ENCODE measurements around the gene MTO1. TPM values are rescaled to one million over a fixed set of nuclear protein-coding genes. Genes with fewer than 3 reads are reported as not detected.

MTO1 gene
- total and polyA plus RNA-seq, 8 donors = 8.8 to 14.7 (median 10.6) TPM

GRCh38 chr6:73435236-73435635 is 26.3 kb upstream of the MTO1 start:
- peak; percentile 63 to 80 (median 69) for ATAC-seq
- no peak for FAIRE-seq
- TF ChIP-seq, protein P1, sequence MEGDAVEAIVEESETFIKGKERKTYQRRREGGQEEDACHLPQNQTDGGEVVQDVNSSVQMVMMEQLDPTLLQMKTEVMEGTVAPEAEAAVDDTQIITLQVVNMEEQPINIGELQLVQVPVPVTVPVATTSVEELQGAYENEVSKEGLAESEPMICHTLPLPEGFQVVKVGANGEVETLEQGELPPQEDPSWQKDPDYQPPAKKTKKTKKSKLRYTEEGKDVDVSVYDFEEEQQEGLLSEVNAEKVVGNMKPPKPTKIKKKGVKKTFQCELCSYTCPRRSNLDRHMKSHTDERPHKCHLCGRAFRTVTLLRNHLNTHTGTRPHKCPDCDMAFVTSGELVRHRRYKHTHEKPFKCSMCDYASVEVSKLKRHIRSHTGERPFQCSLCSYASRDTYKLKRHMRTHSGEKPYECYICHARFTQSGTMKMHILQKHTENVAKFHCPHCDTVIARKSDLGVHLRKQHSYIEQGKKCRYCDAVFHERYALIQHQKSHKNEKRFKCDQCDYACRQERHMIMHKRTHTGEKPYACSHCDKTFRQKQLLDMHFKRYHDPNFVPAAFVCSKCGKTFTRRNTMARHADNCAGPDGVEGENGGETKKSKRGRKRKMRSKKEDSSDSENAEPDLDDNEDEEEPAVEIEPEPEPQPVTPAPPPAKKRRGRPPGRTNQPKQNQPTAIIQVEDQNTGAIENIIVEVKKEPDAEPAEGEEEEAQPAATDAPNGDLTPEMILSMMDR (IDR thresholded peaks at IDR 0.05) = no peak
- WGBS, 2 donors = 42 to 46% methylated on average over 3 of the region's 3 CpGs
- no peak overlapping the region for H3K4me3 ChIP-seq
- H3K36me3 ChIP-seq = no peaks in the 10 kb centered on the region
- no peaks in the 10 kb centered on the region for H3K27me3 ChIP-seq
- no peak overlapping the region for H3K27ac ChIP-seq
- intact Hi-C loops (cut with DNase I) = no loop called here
- no peaks in the 10 kb centered on the region for H3K9me3 ChIP-seq
- DNase-seq = no peak
- no peaks in the 10 kb centered on the region for H3K4me1 ChIP-seq

DNA sequence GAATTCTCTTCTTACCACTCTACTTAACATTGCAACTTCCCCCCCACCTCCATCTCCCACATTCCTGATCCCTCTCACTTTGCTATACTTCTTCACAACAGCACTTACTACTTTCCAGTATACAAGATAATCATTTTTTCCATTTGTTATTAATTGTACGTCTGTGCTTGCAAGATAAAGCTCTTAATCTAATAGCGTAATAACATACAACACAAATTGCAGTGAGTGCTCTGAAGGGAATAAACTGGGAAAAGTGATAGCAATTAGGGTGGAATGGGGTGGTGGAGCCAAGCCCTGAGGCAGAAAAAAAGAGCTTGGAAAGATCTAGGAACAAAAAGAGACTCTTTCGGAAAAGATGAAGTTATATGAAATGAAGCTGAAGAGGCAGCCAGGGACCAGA is 18.0 kb upstream of the MTO1 start:
- Histone ChIP-seq H3K4me1 (no peaks in the 10 kb centered on the region), H3K27ac (no peak overlapping the region), H3K27me3 (no peaks in the 10 kb centered on the region), H3K4me3 (no peak overlapping the region), H3K9me3 (no peaks in the 10 kb centered on the region), H3K36me3 (no peaks in the 10 kb centered on the region)
- ATAC-seq (no peak), DNase-seq (no peak), FAIRE-seq (no peak)
- TF ChIP-seq, protein P1 (IDR thresholded peaks at IDR 0.05) = no peak
- 88 to 92% methylated on average over 3 of the region's 3 CpGs for WGBS, 2 donors
- intact Hi-C loops (cut with DNase I) = no loop called here

DNA sequence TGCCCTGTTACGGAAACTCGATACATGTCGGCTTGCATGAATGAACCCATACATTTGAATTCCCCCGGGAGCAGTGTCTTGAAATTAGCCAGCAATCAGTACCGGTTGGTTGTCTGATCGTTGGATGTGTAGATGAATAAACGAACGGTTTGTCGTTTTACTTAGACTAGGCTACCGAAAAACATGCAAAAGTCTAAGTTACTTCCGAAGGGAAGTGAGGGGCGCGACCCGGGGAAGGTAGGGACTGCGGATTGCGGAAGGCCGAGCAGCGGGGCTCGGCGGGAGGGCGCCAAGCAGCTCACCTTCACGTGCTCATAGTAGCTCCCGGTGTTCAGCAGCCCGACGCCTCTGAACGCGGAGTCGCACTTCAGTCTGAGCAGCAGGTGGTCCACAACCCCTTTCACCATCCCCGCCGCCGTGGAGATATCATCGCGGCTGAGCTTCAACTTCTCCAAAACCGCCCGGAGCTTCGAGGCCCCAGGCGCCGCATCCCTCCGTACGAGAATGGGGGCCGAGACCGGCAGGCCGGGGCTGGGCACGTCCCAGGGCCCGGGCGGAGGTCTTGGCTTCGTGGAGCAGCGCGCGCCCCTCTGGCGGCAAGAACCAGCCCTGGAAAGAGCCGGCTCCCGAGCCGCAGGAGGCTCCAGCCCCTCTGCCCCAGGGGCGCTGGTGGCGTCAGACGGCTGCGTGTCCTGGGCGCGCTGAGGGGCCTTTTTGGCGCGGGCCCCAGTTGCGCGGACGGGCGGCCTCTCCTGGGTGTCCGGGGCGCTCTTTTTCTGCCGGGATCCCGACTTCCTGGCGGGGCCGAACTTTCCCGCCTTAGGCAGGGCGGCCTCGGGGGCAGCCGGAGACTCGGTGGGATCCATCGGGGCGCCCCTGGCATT is 10.1 kb upstream of the MTO1 start:
- TF ChIP-seq, protein P1 (IDR thresholded peaks at IDR 0.05) = no peak
- intact Hi-C loops (cut with DNase I) = no loop called here
- Histone ChIP-seq H3K9me3 (no peaks in the 10 kb centered on the region), H3K4me3 (peak overlapping the region; percentile 53 to 68 (median 65)), H3K4me1 (no peaks in the 10 kb centered on the region), H3K27ac (peak overlapping the region in 3 of 4 donors; percentile 43 to 84 (median 75)), H3K36me3 (no peaks in the 10 kb centered on the region), H3K27me3 (no peaks in the 10 kb centered on the region)
- FAIRE-seq = no peak
- ATAC-seq = peak; percentile 68 to 78 (median 75)
- WGBS, 2 donors = 3% methylated on average over 76 to 79 of the region's 79 CpGs
- peak; percentile 4 to 74 (median 38) for DNase-seq

GRCh38 chr6:73452107-73452461 is 9.5 kb upstream of the MTO1 start, which contains the start of gene CGAS:
Gene CGAS (minus strand): TSS chr6:73452297. CDS start chr6:73452181, 116 bp downstream.
- no peaks in the 10 kb centered on the region for H3K36me3 ChIP-seq
- H3K27ac ChIP-seq = peak within 1 kb of the TSS in 3 of 4 donors; percentile 43 to 84 (median 75)
- TF ChIP-seq, protein P1 (IDR thresholded peaks at IDR 0.05) = no peak
- no peaks in the 10 kb centered on the region for H3K27me3 ChIP-seq
- WGBS, 2 donors = 12 to 14% methylated on average over 23 of the region's 23 CpGs
- H3K4me1 ChIP-seq = no peaks in the 10 kb centered on the region
- DNase-seq (peak; percentile 46 to 82 (median 64)), FAIRE-seq (no peak), ATAC-seq (peak; percentile 73 to 93 (median 88))
- no peaks in the 10 kb centered on the region for H3K9me3 ChIP-seq
- H3K4me3 ChIP-seq = peak within 1 kb of the TSS; percentile 53 to 68 (median 65)
- intact Hi-C loops (cut with DNase I) = no loop called here
